GM18858 (cell line): ENCODE results near the gene IBA57.

ENCODE experiments used
- ATAC-seq: cut with Tn5 transposase; IDR thresholded peaks from one replicate; pipeline ENCODE4 v1.9.1; 2021; ENCODE audit not compliant: unreplicated experiment

IBA57 gene

GRCh38 chr1:228165372-228166169 is at the start of gene IBA57:
TSS of gene IBA57 (plus strand) at chr1:228165804. CDS start at chr1:228165817, 13 bp downstream.
- peak; percentile 79 for ATAC-seq

DNA sequence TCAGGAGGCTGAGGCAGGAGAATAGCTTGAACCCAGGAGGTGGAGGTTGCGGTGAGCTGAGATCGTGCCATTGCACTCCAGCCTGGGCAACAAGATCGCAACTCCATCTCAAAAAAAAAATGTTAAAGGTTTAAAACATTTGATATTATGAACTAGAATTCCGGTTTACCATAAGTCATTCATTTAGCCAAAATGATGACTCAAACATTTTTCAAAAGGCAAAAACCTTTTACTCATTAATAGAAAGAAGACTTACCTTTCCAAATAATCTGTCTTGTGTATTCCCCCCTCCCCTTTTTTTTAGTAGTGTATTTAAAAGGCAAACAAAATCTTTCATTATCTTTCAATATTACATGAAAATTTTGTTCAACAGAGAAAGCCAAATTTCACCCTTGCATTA is 48.3 kb upstream of the IBA57 start:
- no peak for ATAC-seq

DNA sequence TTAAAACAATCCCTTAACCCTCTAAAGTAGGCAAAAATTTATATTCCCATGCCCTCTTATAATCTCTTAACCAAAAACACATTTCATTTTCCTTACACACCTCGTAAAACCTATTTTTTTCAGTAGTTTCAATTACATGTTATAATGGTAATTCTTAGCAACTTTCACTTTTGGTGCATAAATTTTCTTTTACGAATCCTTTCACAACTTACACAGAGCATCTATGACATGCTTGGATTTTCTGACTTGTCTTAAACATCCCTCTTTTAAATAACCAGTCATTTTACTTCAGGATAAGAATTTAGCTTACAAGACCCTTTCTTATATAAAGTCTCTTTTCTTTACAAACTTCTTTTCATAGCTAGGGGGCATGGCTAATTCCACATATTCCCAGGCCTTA is 47.6 kb upstream of the IBA57 start:
- no peak for ATAC-seq

GRCh38 chr1:228120351-228120750 is 45.3 kb upstream of the IBA57 start:
- no peak for ATAC-seq

- no peak for ATAC-seq
Measured at GRCh38 chr1:228120857-228121489, 44.6 kb upstream of the IBA57 start.

- ATAC-seq, result no peak
Measured at GRCh38 chr1:228122921-228123441, 42.6 kb upstream of the IBA57 start.

- no peak for ATAC-seq
Measured at GRCh38 chr1:228123505-228123904, 42.1 kb upstream of the IBA57 start.

DNA sequence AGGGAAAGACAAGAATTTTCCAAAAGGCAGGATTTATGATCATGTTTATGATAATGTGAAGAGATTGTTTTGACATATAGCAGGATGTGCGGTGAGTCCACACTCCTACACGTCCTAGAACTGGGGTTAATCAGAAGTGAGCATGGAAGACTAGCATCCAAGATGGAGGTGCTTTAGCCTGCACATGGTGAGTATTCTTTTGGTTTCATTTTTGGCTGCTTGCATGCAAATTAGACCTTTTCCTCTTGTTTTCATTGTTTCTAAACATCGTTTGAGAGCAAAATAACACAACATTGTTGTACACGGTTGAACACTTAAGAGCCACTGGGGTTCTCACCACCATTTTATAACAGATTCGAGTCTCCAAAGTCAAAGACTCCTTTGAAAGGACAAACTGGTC is 40.4 kb upstream of the IBA57 start:
- ATAC-seq, result no peak

- no peak for ATAC-seq
Measured at GRCh38 chr1:228131766-228132165, 33.8 kb upstream of the IBA57 start.

DNA sequence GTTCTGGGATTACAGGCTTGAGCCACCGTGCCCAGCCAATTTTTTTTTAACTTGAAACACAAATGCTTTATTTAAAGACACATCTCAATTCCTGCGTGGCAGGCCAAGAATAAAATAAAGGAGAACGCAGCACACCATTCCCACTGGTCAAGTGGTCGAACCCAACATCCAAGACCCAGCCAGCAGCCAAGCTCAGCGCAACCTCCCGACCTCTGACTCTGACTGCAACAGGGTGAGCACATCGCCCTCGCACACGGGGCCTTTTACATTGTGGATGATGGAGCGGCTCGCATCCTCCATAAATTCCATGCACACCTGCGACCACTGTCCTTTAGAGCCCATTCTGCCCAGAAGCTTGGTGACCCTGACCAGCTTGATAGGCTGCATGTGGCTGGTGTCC is 31.0 kb upstream of the IBA57 start:
- ATAC-seq, result no peak

GRCh38 chr1:228136901-228137300 is 28.7 kb upstream of the IBA57 start:
- ATAC-seq, result no peak

- no peak for ATAC-seq
Measured at GRCh38 chr1:228139406-228139930, 26.1 kb upstream of the IBA57 start.

DNA sequence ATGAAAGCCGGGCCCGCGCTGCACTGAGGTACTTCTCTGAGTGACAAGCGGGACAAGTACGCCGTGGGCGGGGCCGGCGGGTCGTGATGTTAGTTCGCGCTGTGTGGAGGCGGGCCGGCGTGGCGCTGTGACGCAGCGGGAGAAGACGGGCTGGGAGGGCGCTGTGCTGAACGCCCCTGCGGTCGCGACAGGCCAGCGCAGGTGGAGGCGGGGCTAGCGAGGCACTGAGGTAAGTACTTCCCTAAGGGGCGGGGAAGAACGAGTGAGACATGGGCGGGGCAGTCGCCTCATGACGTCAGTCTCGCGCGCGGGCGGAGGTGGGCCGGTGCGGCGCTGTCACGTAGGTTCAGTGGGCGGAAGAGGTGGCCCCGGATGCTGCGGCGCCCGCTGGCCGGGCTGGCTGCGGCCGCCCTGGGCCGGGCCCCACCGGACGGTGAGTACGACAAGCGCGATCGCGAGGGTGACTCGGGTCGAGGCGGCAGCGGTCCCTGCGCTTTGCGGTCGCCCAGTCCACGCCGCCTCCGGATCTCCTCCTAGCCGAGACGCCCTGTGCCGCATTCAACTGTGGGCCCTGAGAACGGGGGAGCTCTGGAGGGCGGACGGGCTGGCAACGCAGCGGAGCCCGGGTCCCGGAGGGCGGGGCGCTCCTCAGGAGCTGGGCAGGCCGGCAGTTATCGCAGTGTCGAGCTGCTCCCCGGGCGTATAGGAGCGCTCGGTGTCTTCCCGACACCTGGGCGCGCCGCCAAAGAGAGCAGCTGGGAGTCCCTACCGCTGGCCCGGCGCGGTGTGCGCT is 25.5 kb upstream of the IBA57 start, which contains the start of gene GUK1:
Gene GUK1 (plus strand): TSS at position 349 of the 793 bp plus-strand sequence. CDS start 24 bp downstream, at position 373.
- peak; percentile 88 for ATAC-seq

GRCh38 chr1:228140724-228141225 is 24.8 kb upstream of the IBA57 start:
- no peak for ATAC-seq

- no peak for ATAC-seq
Measured at GRCh38 chr1:228141226-228142044, 24.2 kb upstream of the IBA57 start.

DNA sequence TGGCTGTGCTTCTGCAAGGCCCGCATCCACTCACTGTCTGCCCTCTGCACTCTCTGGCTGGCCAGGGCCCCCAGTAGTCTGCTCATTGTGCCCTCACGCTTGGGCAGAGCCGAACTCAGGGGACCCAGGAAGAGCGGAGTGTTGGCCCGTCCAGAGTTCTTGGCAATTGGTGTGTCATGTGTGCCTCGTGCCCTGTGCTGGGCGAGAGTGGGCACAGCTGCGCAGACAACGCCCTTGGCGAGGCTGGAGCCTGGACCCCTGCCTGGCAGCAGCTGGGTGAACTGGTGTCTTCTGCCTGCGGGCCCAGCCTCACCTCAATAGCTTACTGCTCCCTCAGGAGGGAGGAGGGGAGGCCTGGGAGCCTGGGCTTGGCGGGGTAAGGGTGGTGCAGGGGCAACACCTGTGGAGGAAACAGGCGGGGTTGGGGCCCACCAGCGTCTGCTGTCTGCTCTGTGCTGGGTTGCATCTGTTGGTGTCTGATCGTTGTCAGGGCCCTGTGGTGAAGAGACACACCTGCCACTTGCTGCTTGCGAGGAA is 23.4 kb upstream of the IBA57 start:
- ATAC-seq, result no peak

DNA sequence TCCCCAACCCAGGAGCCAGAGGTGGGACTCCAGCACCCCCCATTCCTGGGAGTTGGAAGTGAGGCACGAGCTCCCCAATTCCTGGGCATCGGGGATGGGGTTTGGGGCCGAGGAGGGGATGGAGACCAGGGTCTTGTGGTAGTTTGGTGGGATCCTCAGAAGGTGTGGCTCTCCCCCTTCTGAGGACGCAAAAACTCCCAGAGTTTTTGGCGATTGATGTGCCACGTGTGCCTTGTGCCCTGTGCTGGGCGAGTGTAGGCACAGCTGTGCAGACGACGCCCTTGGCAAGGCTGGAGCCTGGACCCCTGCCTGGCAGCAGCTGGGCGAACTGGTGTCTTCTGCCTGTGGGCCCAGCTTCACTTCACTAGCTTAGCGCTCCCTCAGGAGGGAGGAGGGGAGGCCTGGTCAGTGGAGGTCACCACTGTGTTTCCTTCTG is 22.9 kb upstream of the IBA57 start:
- no peak for ATAC-seq

GRCh38 chr1:228143480-228144192 is 22.0 kb upstream of the IBA57 start:
- no peak for ATAC-seq
